ENCODE measurements around the gene GIMAP8.
"Not testable (repeated sequence)": the region's sequence is repeated elsewhere in the genome, so short reads cannot be mapped to it uniquely, and the experiment has no call there.

GIMAP8 gene

DNA sequence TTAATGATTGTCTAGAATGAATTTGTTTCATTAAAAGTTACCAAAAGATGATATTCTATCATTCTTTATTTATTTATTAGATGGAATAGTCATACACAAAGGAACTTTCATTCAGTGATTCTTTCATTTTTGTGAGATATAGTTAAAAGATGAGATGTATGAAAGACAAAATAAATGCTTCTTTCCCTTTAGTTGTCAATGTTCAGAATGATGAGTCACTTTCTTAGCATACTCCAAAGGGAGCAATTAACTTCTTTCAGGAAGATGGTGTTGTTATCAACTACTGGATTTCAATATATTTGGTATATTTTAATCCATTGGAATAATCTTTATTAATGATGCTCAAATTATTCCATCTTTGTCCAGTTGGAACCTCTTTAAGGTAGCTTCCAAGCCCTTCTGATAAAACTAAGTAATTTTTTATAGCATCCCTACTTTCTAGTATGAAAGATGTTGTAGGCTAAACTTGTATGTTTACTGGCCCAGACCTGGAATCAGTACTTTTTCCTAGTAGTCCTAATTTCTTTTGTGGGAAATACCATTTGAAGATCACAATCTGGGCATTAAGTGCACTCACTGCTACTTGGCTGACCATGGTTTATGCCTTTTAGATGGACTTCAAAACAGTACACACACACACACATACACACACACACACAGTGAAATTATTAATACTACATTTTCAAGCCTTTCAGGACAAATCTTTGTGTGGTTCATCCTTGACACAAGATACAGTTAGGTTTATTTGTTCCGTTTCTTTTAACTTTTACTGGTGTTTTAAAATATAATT is 66.7 kb downstream of the GIMAP8 start:
- DNase-seq, result no peak

DNA sequence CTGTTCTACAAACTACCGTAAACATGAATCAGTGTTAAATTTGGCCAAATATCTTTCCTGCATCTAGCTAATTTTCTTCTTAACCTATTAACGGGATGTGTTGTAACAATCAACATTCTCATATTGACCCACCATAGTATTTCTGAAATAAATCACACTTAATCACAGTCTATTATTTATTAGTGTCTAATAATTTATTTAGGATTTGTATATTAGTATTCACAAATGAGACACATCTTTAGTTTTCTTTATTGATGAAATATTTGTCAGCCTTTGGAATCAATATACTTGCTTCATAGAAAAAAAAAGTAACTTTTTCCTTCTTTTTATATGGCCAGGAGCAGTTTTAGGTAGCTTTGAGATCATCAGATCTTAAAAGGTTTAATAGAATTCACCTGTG is 68.9 kb downstream of the GIMAP8 start:
- DNase-seq, result no peak

DNA sequence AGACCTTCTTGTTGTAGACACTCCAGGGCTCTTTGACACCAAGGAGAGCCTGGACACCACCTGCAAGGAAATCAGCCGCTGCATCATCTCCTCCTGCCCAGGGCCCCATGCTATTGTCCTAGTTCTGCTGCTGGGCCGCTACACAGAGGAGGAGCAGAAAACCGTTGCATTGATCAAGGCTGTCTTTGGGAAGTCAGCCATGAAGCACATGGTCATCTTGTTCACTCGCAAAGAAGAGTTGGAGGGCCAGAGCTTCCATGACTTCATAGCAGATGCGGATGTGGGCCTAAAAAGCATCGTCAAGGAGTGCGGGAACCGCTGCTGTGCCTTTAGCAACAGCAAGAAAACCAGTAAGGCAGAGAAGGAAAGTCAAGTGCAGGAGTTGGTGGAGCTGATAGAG is 69.7 kb downstream of the GIMAP8 start:
- DNase-seq, result no peak

DNA sequence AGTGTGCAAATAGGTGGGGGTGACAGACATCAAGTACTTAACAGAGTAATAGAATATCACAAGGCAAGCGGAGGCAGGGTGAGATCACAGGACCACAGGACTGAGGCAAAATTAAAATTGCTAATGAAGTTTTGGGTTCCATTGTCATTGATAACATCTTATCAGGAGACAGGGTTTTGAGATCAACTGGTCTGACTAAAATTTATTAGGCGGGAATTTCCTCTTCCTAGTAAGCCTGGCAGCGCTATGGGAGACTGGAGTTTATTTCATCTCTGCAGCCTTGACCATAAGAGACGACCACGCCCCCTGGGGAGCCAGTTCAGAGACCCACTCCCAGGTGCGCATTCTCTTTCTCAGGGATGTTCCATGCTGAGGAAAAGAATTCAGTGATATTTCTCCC is 72.5 kb downstream of the GIMAP8 start:
- not testable (repeated sequence) for DNase-seq

DNA sequence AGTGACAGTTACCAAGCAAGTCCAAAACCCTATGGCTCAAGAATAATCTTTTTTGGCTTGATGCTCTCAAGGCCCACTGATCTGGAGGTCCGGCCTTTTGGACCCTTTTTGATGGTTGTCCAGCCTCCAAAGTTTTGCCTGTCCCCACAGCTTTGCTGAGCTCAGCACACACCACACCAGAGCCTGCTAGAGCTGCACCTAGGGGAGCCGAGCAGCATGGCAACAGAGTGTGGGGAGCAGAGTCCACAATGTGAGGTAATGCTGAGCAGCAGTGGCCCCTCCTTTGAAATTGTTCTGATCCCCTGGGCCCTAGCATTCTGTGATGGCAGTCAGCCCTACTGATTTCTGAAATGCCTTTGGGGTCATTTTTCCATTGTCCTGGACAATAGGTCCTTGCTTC is 73.6 kb downstream of the GIMAP8 start:
- DNase-seq, result no peak

Measured in fibroblast of skin of scalp (primary cell).